SU-DHL-6 (cell line): ENCODE results near the gene PHLDB1.

Experiments used
- EZH2phosphoT487 ChIP-seq: fragments of 200-600 bp; sonication (generic), shearing (Covaris generic); conservative IDR thresholded peaks from 2 replicates; pipeline ENCODE4 v1.6.1; 2018; ENCODE audit warnings: mild to moderate bottlenecking, antibody characterized with exemption, low read length, moderate library complexity, mixed read lengths
- TF ChIP-seq, protein P1 (sequence below): fragments of 200-600 bp; sonication (generic); IDR thresholded peaks from one replicate; pipeline ENCODE4 v1.5.1; 2017; ENCODE audit warnings: antibody characterized with exemption, mild to moderate bottlenecking, low read length, moderate library complexity; ENCODE audit not compliant: insufficient read depth, poor library complexity, severe bottlenecking

DNA sequence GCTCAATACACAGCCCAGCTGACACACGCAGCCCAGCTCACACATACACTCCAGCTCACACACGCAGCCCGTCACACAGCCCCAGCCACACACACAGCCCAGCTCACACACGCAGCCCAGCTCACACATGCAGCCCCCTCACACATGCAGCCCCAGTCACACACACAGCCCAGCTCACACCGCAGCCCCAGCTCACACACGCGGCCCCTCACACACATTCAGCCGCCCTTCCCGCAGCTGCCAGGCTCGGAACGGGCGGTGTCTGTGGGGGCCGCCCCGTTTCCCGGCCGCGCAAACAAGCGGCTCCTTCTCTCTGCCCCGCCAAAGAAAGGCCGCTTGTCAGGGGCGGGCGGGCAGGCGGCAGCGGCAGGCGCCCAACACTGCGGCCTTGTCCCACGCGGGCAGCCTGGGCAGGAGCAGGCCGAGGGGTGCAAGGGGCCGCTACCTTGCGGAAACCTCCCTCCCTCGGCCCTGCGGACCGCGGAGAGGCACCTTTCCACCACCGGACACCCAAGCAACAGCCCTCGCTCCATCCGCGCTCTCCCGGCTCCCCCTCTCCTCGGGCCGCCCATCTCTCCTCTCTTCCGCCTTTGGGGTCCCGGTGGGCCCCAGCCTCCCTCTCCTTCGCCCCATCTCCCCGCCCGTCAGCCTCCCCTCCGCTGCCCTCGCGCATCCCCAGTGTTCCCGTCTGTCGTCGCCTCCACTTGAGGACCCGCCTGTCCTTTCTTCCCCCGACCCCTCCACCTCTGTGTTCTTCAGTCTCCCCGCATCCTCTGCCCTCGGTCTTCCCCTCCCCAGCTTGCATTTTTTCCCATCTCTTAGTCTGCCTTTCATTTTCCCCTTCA is 2.2 kb downstream of the PHLDB1 start:
- TF ChIP-seq, protein P1, sequence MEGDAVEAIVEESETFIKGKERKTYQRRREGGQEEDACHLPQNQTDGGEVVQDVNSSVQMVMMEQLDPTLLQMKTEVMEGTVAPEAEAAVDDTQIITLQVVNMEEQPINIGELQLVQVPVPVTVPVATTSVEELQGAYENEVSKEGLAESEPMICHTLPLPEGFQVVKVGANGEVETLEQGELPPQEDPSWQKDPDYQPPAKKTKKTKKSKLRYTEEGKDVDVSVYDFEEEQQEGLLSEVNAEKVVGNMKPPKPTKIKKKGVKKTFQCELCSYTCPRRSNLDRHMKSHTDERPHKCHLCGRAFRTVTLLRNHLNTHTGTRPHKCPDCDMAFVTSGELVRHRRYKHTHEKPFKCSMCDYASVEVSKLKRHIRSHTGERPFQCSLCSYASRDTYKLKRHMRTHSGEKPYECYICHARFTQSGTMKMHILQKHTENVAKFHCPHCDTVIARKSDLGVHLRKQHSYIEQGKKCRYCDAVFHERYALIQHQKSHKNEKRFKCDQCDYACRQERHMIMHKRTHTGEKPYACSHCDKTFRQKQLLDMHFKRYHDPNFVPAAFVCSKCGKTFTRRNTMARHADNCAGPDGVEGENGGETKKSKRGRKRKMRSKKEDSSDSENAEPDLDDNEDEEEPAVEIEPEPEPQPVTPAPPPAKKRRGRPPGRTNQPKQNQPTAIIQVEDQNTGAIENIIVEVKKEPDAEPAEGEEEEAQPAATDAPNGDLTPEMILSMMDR = no peak
- TF ChIP-seq EZH2phosphoT487 = peak; percentile 79; the same call in 1 of the 2 replicates
